GM12864 (cell line): ENCODE data around the gene MORN4.

Source experiments
- DNase-seq: peaks from one replicate; pipeline ENCODE4 v3.0.0-alpha.2; 2011; ENCODE audit warnings: low read depth
- H3K4me3 ChIP-seq: 2 replicates; pipeline ENCODE4 v1.5.1; 2011; ENCODE audit warnings: mild to moderate bottlenecking, low read depth, low read length, control low read depth
- CTCF ChIP-seq: IDR thresholded peaks from 2 replicates; pipeline ENCODE4 v1.5.1; 2011; ENCODE audit warnings: low read depth, mild to moderate bottlenecking, moderate library complexity, low read length, control low read depth, inconsistent platforms; ENCODE audit errors: missing control alignments

The MORN4 gene

GRCh38 chr10:97632949-97633884 is at the start of gene MORN4:
MORN4 (minus strand) TSS chr10:97633500; CDS start chr10:97619653, 13,847 bp downstream.
- DNase-seq: peak; percentile 67
- no peak for TF ChIP-seq CTCF
- peak within 1 kb of the TSS; percentile 73 for H3K4me3 ChIP-seq

GRCh38 chr10:97682042-97682441 is 48.7 kb upstream of the MORN4 start:
- DNase-seq: no peak
- H3K4me3 ChIP-seq: no peak overlapping the region
- TF ChIP-seq CTCF: no peak

GRCh38 chr10:97679594-97679993 is 46.3 kb upstream of the MORN4 start:
- no peak for TF ChIP-seq CTCF
- DNase-seq: no peak
- no peak overlapping the region for H3K4me3 ChIP-seq

GRCh38 chr10:97676770-97677581 is 43.7 kb upstream of the MORN4 start:
- H3K4me3 ChIP-seq: no peak overlapping the region
- no peak for DNase-seq
- TF ChIP-seq CTCF: peak; percentile 84

GRCh38 chr10:97675222-97675621 is 41.9 kb upstream of the MORN4 start:
- DNase-seq: no peak
- no peak overlapping the region for H3K4me3 ChIP-seq
- no peak for TF ChIP-seq CTCF

- H3K4me3 ChIP-seq: no peak overlapping the region
- DNase-seq: no peak
- no peak for TF ChIP-seq CTCF
These were observed 40.6 kb upstream of the MORN4 start for GRCh38 chr10:97673736-97674525.
